Esophagus muscularis mucosa (tissue), 4 donors: ENCODE measurements around the gene CCDC3.

Experiments used
- EP300 ChIP-seq: sonication (generic); formaldehyde crosslinking; IDR thresholded peaks from one replicate; pipeline ENCODE4 v1.6.1; 2017; ENCODE audit warnings: antibody characterized with exemption
- POLR2A ChIP-seq: fragments of 450-650 bp; IDR thresholded peaks from one replicate; pipeline ENCODE4 v1.6.1; 2017; ENCODE audit warnings: antibody characterized with exemption, moderate library complexity, mild to moderate bottlenecking, low read depth
- POLR2AphosphoS5 ChIP-seq, 2 donors: sonication (generic); formaldehyde crosslinking; IDR thresholded peaks; one replicate each; pipeline ENCODE4 v1.6.1; 2017; ENCODE audit warnings: antibody characterized with exemption in 2 of 2
- TF ChIP-seq, protein P1 (sequence below), 3 experiments: fragments of 200-600 bp in 2 of 3; fragments of 450-650 bp in 1 of 3; sonication (generic) in 2 of 3; IDR thresholded peaks; one replicate each; pipeline ENCODE4 v1.5.1; 2017 to 2019; ENCODE audit warnings: antibody characterized with exemption in 3 of 3, mild to moderate bottlenecking in 2 of 3, moderate library complexity in 1 of 3

GRCh38 chr10:12908773-12909172 lies 92.7 kb downstream of the CCDC3 start:
- TF ChIP-seq, protein P1, sequence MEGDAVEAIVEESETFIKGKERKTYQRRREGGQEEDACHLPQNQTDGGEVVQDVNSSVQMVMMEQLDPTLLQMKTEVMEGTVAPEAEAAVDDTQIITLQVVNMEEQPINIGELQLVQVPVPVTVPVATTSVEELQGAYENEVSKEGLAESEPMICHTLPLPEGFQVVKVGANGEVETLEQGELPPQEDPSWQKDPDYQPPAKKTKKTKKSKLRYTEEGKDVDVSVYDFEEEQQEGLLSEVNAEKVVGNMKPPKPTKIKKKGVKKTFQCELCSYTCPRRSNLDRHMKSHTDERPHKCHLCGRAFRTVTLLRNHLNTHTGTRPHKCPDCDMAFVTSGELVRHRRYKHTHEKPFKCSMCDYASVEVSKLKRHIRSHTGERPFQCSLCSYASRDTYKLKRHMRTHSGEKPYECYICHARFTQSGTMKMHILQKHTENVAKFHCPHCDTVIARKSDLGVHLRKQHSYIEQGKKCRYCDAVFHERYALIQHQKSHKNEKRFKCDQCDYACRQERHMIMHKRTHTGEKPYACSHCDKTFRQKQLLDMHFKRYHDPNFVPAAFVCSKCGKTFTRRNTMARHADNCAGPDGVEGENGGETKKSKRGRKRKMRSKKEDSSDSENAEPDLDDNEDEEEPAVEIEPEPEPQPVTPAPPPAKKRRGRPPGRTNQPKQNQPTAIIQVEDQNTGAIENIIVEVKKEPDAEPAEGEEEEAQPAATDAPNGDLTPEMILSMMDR (IDR thresholded peaks at IDR 0.05) = no peak
- TF ChIP-seq EP300 = no peak
- TF ChIP-seq POLR2AphosphoS5 (IDR thresholded peaks at IDR 0.05) = no peak
- TF ChIP-seq POLR2A = no peak
